Measurements from ENCODE around the gene KMT2D. TPM values are rescaled to one million over a fixed set of nuclear protein-coding genes. Genes with fewer than 3 reads are reported as not detected.

The KMT2D gene
- total RNA-seq, 4 donors from 2014 or later = 88.1 to 121 (median 104) TPM

GRCh38 chr12:49030119-49030518, 30.5 kb downstream of the KMT2D start:
- Histone ChIP-seq H3K4me3 (no peak overlapping the region), H3K36me3 (peaks cover 89% of the 10 kb centered on the region), H3K9me3 (no peaks in the 10 kb centered on the region), H3K27me3 (no peaks in the 10 kb centered on the region), H3K4me1 (no peaks in the 10 kb centered on the region), H3K27ac (no peak overlapping the region)
- no peak for DNase-seq (ENCODE audit: low spot score in 2 of 2)
- TF ChIP-seq POLR2A (IDR thresholded peaks at IDR 0.05) = no peak
- TF ChIP-seq POLR2AphosphoS5 (IDR thresholded peaks at IDR 0.05) = no peak
- no peak for TF ChIP-seq EP300 (IDR thresholded peaks at IDR 0.05)
- TF ChIP-seq CTCF (IDR thresholded peaks at IDR 0.05) = no peak
- WGBS = 94% methylated on average over 8 of the region's 8 CpGs

GRCh38 chr12:49028666-49029275, 31.8 kb downstream of the KMT2D start:
- TF ChIP-seq CTCF (IDR thresholded peaks at IDR 0.05) (no peak), POLR2A (IDR thresholded peaks at IDR 0.05) (no peak), EP300 (IDR thresholded peaks at IDR 0.05) (no peak), POLR2AphosphoS5 (IDR thresholded peaks at IDR 0.05) (no peak)
- Histone ChIP-seq H3K4me3 (no peak overlapping the region), H3K36me3 (peaks cover 89% of the 10 kb centered on the region), H3K27me3 (no peaks in the 10 kb centered on the region), H3K4me1 (no peaks in the 10 kb centered on the region), H3K9me3 (no peaks in the 10 kb centered on the region), H3K27ac (no peak overlapping the region)
- peak; percentile 54 to 71 for DNase-seq (ENCODE audit: low spot score in 2 of 2)
- WGBS = 89% methylated on average over 7 of the region's 10 CpGs

DNA sequence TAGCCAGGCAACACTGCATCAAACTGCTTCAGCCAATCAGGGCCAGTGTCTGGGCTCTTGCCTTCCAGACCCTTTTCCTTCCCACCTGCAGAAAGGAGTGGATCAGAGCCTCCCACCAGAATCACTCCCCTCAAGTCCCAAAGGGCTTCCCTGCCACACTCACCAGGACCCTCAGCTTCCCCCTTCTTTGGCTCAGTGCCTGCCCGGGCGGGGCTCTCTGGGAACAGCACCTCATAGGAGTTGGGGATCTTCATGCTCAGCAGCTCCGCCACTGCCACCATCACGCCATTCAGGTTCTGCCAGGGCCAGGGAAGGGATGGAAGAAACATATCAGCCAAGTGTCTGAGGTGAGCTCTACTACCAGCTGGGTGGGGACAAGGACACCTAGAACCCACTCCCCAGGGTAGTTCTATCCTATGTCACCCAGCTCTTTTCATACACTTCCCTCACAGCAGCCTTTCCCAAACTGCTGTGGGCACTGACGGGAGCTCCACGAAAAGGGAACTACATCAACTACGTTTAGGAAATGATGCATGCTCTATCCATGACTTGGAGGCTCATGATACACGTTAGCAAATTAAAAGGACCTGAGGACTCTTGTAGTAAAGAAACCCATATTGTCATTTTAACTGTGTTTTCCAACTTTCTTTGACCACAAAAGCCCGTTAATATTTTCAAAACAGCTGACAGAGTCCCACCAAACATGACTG, 32.6 kb downstream of the KMT2D start:
- DNase-seq (ENCODE audit: low spot score in 2 of 2) = peak in 1 of 2 donors; percentile 63
- Histone ChIP-seq H3K27me3 (no peaks in the 10 kb centered on the region), H3K4me1 (no peaks in the 10 kb centered on the region), H3K36me3 (peaks cover 89% of the 10 kb centered on the region), H3K27ac (no peak overlapping the region), H3K9me3 (no peaks in the 10 kb centered on the region), H3K4me3 (no peak overlapping the region)
- TF ChIP-seq CTCF (IDR thresholded peaks at IDR 0.05) = no peak
- no peak for TF ChIP-seq EP300 (IDR thresholded peaks at IDR 0.05)
- TF ChIP-seq POLR2A (IDR thresholded peaks at IDR 0.05) = no peak
- no peak for TF ChIP-seq POLR2AphosphoS5 (IDR thresholded peaks at IDR 0.05)
- WGBS = 92% methylated on average over 9 of the region's 9 CpGs

GRCh38 chr12:49026678-49027480, 33.7 kb downstream of the KMT2D start:
- Histone ChIP-seq H3K36me3 (peaks cover 89% of the 10 kb centered on the region), H3K4me1 (no peaks in the 10 kb centered on the region), H3K4me3 (no peak overlapping the region), H3K27ac (no peak overlapping the region), H3K9me3 (no peaks in the 10 kb centered on the region), H3K27me3 (no peaks in the 10 kb centered on the region)
- TF ChIP-seq POLR2A (IDR thresholded peaks at IDR 0.05) (no peak), EP300 (IDR thresholded peaks at IDR 0.05) (no peak), CTCF (IDR thresholded peaks at IDR 0.05) (no peak), POLR2AphosphoS5 (IDR thresholded peaks at IDR 0.05) (no peak)
- DNase-seq (ENCODE audit: low spot score in 2 of 2) = peak in 1 of 2 donors; percentile 66
- WGBS = 97% methylated on average over 21 of the region's 26 CpGs

GRCh38 chr12:49026101-49026500, 34.5 kb downstream of the KMT2D start:
- DNase-seq (ENCODE audit: low spot score in 2 of 2) = peak in 1 of 2 donors; percentile 56
- Histone ChIP-seq H3K4me1 (no peaks in the 10 kb centered on the region), H3K27me3 (no peaks in the 10 kb centered on the region), H3K4me3 (no peak overlapping the region), H3K27ac (no peak overlapping the region), H3K36me3 (peaks cover 89% of the 10 kb centered on the region), H3K9me3 (no peaks in the 10 kb centered on the region)
- WGBS = 94% methylated on average over 21 of the region's 21 CpGs
- TF ChIP-seq POLR2A (IDR thresholded peaks at IDR 0.05) = no peak
- TF ChIP-seq EP300 (IDR thresholded peaks at IDR 0.05) = no peak
- no peak for TF ChIP-seq CTCF (IDR thresholded peaks at IDR 0.05)
- no peak for TF ChIP-seq POLR2AphosphoS5 (IDR thresholded peaks at IDR 0.05)
